GM19455 (cell line): ENCODE measurements around the gene KY.

ENCODE experiments used
- ATAC-seq: cut with Tn5 transposase; IDR thresholded peaks from one replicate; pipeline ENCODE4 v1.9.1; 2021; ENCODE audit not compliant: unreplicated experiment

KY gene

DNA sequence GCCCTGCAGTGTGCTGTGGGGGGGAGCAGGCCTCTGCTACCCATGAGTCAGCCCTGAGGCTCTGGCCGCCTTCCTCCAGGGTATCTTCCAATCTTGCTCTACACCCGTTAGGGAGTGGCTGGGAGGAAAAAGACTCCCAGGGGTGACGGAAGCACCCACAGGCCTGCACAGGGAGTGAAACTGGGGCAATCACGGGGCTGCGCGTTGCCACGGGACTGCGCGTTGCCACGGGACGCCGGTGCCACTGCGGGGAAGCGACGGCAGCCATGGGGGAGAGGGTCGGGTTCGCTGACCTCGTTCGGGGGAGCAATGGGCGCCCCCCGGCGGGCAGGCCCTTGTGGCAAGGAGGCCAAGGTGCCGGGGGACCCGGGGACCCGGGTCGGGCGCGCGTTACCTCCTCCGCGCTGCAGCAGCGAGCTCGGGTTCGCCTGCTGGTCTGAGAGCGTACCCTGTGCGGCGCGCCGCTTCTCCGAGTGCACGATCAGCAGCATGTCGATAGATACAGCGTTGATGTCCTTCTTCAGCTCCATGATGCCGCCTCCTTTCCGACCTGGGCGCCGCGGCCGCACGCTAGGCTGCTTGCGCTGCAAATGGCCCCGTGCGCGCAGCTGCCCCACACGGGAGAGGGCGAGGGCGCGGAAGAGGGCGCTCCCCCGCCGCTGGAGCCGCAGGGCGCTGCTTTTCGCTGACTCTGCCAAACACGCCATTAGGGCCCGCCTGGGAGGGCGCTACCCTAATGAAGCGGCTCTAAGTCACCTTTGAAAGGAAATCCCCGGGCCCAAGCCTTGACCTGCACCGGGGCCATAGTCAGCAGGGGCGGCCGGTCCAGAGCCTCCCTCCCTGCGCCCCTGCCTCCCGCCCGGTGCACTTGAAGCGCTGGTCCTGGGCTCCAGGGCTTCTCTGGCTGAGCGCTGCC lies at the start of gene KY:
Gene KY (minus strand): TSS at position 592 of the 916 bp plus-strand sequence. CDS start 62 bp downstream, at position 530.
- no peak for ATAC-seq

- ATAC-seq, result no peak
Observed at GRCh38 chr3:134699721-134700120, 48.9 kb upstream of the KY start.

DNA sequence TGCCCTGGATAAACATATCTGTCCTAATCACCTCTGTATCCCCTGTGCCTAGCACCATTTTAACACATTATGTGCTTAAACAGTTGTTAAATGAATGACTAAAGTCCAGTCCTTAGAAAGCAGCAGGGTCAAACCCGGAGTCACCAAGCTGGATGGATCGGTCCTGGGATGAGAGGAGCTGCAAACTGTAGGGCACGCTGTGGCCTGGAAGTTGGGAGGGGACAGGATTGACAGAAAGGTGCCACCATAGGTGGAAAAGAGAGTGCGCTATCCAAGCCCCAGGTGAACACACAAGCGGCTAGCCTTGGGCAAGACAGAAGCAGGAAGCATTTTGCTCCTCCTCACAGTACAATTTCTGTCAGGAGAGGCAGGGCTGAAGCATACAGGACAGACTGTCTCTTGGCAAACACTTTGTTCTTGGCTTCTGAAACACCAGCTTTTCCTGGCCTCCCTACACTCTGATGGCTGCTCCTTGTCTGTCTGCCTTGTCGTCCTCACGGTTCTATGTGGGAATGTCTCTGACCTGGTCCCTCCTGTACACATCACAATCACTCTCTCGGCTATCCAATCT lies 48.4 kb upstream of the KY start:
- ATAC-seq, result no peak

- no peak for ATAC-seq
Observed at GRCh38 chr3:134697830-134698689, 47.2 kb upstream of the KY start.

DNA sequence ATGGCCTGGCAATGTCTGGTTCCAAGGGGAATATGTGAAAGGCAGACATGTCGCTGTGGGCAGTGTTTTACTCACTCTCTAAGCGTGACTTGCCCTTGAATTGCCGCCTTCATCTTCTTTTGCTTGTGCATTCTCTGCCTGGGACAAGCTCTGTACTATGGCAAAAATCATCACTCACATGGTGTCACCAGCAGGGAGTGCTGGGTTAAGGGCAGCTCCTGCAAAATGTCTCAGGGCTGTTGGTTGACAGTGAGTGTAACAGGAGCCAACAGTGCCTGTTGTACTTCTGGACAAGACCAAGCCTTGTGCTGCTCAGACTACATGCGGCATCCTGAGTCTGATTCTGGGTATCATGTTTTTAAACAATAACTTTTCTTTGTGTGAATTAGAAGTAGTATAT lies 45.3 kb upstream of the KY start:
- ATAC-seq, result no peak

GRCh38 chr3:134694946-134695543 lies 44.2 kb upstream of the KY start:
- no peak for ATAC-seq

GRCh38 chr3:134694466-134694865 lies 43.6 kb upstream of the KY start:
- no peak for ATAC-seq

DNA sequence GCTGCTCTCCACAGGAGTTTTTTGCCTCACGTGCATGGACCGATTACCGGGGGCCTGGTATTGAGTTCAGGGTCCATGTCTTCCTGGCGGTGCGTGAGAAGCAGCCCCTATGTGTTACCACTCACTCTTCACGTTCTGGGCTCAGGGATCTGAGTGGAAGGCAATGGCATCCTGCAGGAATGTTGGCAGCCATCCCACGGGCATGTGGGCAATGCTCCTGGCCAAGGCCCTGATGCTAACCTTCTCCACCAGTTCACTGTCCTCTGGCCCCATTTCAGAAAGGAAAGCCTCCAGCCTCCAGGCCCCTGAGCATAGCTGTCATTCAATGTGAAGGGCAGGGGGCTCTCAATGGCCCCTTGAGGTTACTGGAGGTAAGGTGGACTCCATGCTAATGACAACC lies 43.0 kb upstream of the KY start:
- ATAC-seq, result no peak

GRCh38 chr3:134693226-134693625 lies 42.4 kb upstream of the KY start:
- no peak for ATAC-seq

- ATAC-seq, result no peak
Observed at GRCh38 chr3:134690226-134690625, 39.4 kb upstream of the KY start.

- no peak for ATAC-seq
Observed at GRCh38 chr3:134687642-134688041, 36.8 kb upstream of the KY start.

DNA sequence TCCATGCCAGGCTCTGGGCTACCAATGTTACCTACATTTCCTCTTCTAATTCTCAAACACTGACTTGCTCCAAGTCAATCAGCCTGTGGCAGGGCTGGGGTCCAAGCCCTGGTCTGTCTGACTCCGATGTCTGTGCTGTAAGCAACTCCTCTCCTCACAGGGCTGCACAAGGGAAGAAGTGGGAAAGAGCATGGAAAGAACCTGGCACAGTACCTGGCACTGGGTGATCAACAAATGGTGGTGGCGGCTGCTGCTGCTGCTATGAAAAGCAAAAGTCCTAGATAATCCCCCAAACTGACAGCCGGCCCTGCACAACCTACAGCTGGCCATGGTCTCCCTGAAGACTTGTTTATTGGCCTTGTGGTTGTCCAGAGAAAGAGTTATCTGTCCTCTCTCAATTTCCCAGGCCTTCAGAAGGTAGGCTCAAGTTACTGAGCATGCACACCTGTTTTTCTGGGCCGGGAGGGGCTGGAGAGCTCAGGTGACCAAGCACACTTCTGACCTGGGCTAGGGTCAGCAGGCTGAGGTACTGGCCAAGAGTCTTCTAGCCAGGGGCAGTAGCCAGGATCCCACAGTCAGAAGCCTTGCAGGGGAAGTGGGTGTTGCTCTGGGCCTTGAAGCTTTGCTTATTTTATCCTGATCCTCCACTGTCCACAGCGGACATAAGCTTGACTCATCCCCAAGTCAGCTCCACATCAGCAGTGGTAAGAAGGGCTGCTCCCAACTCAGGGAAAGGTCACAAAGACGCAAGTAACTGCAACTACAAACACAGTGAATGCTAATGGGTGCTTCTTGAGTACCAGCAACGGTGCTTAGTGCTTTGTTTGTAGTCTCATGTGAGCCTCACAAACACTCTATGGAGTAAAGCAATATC lies 35.3 kb upstream of the KY start:
- no peak for ATAC-seq

- no peak for ATAC-seq
Observed at GRCh38 chr3:134682196-134682880, 31.5 kb upstream of the KY start.

DNA sequence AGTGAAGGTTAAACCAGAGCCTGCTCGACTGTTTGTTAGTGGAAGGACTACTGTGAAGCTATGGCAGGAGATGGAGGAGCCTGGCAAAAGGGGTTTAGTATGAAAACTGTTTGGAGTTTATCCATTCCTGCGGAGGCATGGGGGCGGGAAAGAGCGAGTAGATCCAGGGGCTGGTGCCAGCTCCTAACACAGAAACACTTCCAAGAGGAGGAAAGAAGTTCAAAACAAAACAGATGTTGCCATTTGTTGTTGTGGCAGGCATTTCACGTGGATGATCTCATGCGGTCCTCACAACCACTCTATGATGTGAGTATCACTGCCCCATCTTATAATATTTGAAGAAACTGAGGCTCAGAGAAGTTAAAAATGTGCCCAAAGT lies 30.7 kb upstream of the KY start:
- no peak for ATAC-seq

DNA sequence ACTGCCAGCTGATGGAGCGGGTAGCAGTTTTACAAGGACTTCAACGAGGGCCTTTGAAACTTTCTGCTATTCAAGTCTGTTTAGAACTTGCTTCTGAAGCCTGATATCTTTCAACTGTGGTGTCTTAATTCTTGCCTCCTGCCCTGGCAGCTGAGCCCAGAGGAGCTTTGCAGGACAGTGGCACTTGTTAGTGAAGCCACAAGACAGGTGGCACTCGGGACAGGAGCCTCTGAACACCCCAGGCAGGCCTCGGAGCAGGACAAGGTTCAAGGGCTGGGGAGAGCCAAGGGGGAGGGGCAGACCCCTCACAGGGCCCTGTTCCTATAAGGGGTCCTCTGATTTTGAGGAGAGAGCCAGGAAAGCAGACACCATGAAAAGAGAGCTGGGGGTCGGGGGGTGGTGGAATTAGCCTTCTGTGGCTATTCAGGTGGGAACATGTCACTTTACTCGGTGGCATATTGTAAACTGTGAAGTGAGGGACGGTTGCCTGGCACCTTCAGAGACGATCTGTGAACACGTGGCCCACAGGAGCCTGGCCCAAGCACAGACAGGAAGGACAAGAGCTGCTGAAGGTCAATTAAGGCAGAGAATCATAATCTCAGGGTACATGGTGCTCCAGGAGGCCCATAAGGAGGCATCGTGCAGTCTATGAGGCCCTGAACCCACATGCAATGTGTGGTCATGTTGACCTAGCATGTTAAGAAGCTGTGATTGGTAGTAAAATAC lies 30.1 kb upstream of the KY start:
- no peak for ATAC-seq

GRCh38 chr3:134677987-134678308 lies 27.1 kb upstream of the KY start:
- no peak for ATAC-seq

- no peak for ATAC-seq
Observed at GRCh38 chr3:134677196-134677986, 26.6 kb upstream of the KY start.

GRCh38 chr3:134675726-134676256 lies 25.0 kb upstream of the KY start:
- ATAC-seq, result no peak
